ENCODE results near the gene IP6K3. TPM values are rescaled to one million over a fixed set of nuclear protein-coding genes. Genes with fewer than 3 reads are reported as not detected.
A peak's percentile ranks its signal among the peaks of the same experiment; 100 is the strongest.

IP6K3 gene
- total RNA-seq, 1 donor from 2014 or later = 2.9 TPM

DNA sequence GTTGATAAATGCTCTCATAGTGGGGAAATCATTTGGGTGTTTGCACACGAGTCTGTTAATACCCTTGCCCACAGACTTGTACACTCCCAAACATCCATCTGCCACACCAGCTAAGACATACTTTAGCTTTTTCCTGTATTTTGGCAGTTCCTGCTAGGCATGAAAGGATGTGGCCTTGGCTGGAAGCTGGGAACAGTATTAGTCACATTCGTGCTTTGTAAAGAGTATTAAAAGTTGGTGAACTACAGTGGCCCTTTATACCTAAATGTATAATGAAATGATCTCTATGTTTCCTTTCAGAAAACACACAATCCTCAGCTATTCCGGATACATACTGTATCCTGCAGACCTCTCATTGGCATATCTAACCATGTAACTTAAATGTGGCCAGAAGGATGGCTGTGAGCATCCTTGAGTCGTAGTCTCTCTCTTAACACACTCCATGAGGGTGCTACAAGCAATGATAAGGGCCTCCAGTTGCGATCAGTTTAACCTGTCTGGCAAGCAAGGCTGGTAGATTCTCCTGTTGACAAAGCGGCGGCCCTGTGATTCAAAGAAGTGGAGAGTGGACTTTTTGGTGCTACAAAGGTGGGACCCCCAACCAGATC, 40.7 kb upstream of the IP6K3 start:
- H3K4me1 Mint-ChIP-seq = peaks cover 75% of the 10 kb centered on the region
- peaks cover 23% of the 10 kb centered on the region for H3K36me3 Mint-ChIP-seq
- peak overlapping the region; percentile 86 for H3K9ac ChIP-seq
- peak overlapping the region; percentile 78 for H3K4me3 ChIP-seq
- peak overlapping the region; percentile 84 for H3K27ac Mint-ChIP-seq
- no peaks in the 10 kb centered on the region for H3K36me3 ChIP-seq
- H3K4me1 ChIP-seq = peaks cover 30% of the 10 kb centered on the region
- TF ChIP-seq, protein P1, sequence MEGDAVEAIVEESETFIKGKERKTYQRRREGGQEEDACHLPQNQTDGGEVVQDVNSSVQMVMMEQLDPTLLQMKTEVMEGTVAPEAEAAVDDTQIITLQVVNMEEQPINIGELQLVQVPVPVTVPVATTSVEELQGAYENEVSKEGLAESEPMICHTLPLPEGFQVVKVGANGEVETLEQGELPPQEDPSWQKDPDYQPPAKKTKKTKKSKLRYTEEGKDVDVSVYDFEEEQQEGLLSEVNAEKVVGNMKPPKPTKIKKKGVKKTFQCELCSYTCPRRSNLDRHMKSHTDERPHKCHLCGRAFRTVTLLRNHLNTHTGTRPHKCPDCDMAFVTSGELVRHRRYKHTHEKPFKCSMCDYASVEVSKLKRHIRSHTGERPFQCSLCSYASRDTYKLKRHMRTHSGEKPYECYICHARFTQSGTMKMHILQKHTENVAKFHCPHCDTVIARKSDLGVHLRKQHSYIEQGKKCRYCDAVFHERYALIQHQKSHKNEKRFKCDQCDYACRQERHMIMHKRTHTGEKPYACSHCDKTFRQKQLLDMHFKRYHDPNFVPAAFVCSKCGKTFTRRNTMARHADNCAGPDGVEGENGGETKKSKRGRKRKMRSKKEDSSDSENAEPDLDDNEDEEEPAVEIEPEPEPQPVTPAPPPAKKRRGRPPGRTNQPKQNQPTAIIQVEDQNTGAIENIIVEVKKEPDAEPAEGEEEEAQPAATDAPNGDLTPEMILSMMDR (IDR thresholded peaks at IDR 0.05) = no peak
- TF ChIP-seq EZH2phosphoT487 (IDR thresholded peaks at IDR 0.05) (no peak), EZH2 (IDR thresholded peaks at IDR 0.05) (no peak)
- peak overlapping the region; percentile 93 for H3K4me2 ChIP-seq
- H3K9me3 ChIP-seq (ENCODE audit: low read depth) = no peaks in the 10 kb centered on the region
- no peak for DNase-seq (ENCODE audit: low spot score)
- H3K4me3 Mint-ChIP-seq = peak overlapping the region; percentile 96
- H3K27ac ChIP-seq = no peak overlapping the region
- peaks cover 44% of the 10 kb centered on the region for H3K79me2 ChIP-seq (ENCODE audit: low read depth)
- peaks cover 6% of the 10 kb centered on the region for H3K27me3 Mint-ChIP-seq (ENCODE audit: insufficient read depth, low read depth)
- H3F3A ChIP-seq (ENCODE audit: low read depth) = peaks cover 28% of the 10 kb centered on the region
- H3K27me3 ChIP-seq = no peaks in the 10 kb centered on the region
- H3K9me3 Mint-ChIP-seq = no peaks in the 10 kb centered on the region
- H4K20me1 ChIP-seq (ENCODE audit: low read depth) = peaks cover 48% of the 10 kb centered on the region
- no peak overlapping the region for H2AFZ ChIP-seq (replicated peaks)

DNA sequence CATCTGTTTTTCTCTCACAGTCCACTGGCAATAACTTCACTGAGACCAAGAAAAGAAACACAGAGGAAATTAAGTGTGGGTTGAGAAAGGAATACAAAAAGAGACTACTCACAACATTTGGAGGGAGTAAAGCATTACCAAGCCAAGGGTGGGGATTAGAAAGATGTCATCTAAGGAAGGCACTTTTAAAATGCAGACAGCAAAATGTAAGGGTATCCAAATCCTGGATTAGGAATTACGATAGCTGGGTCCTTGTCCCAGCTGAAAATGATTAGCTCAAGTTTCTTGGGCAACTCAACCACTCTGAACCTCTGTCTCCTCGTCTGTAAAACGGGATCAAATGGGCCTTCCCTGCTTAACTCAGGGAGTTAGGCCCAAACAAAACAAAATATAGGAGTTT, 40.0 kb upstream of the IP6K3 start:
- Mint-ChIP-seq H3K9me3 (no peaks in the 10 kb centered on the region), H3K36me3 (peaks cover 28% of the 10 kb centered on the region), H3K27me3 (ENCODE audit: insufficient read depth, low read depth) (peaks cover 10% of the 10 kb centered on the region), H3K4me3 (peak overlapping the region; percentile 96), H3K4me1 (peaks cover 80% of the 10 kb centered on the region), H3K27ac (no peak overlapping the region)
- peaks cover 35% of the 10 kb centered on the region for H3K4me1 ChIP-seq
- H4K20me1 ChIP-seq (ENCODE audit: low read depth) = peaks cover 55% of the 10 kb centered on the region
- peaks cover 44% of the 10 kb centered on the region for H3K79me2 ChIP-seq (ENCODE audit: low read depth)
- no peaks in the 10 kb centered on the region for H3K36me3 ChIP-seq
- TF ChIP-seq, protein P1 (IDR thresholded peaks at IDR 0.05) = no peak
- TF ChIP-seq EZH2phosphoT487 (IDR thresholded peaks at IDR 0.05) = no peak
- TF ChIP-seq EZH2 (IDR thresholded peaks at IDR 0.05) = no peak
- H2AFZ ChIP-seq (replicated peaks) = no peak overlapping the region
- H3K9me3 ChIP-seq (ENCODE audit: low read depth) = no peaks in the 10 kb centered on the region
- H3K27ac ChIP-seq = no peak overlapping the region
- H3K4me3 ChIP-seq = no peak overlapping the region
- H3K4me2 ChIP-seq = peak overlapping the region; percentile 93
- no peak for DNase-seq (ENCODE audit: low spot score)
- peaks cover 33% of the 10 kb centered on the region for H3F3A ChIP-seq (ENCODE audit: low read depth)
- no peak overlapping the region for H3K9ac ChIP-seq
- no peaks in the 10 kb centered on the region for H3K27me3 ChIP-seq

DNA sequence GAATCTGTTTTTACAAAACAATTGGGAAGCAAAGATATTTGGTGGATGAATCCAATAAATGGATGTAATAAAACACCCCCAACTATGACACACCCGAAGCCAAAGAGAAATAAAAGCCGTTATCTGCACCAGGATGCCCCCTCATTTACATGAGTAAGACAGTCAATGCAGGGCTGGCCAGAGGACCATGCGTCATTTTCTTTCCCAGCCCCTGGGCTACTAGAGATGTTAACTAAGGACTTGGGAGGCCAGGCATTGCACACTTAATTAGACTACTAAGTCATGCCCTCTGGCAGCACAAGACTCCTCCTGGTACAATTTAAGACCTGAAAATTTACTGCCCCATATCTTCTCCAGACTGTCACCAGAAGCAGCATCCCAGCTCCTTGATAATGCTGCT, 39.1 kb upstream of the IP6K3 start:
- Mint-ChIP-seq H3K4me3 (no peak overlapping the region), H3K9me3 (no peaks in the 10 kb centered on the region), H3K27me3 (ENCODE audit: insufficient read depth, low read depth) (peaks cover 10% of the 10 kb centered on the region), H3K27ac (no peak overlapping the region), H3K36me3 (peaks cover 28% of the 10 kb centered on the region), H3K4me1 (peaks cover 80% of the 10 kb centered on the region)
- no peaks in the 10 kb centered on the region for H3K36me3 ChIP-seq
- H3K4me3 ChIP-seq = no peak overlapping the region
- peak overlapping the region; percentile 2 for H3K4me2 ChIP-seq
- no peak overlapping the region for H3K27ac ChIP-seq
- H3K9ac ChIP-seq = no peak overlapping the region
- peaks cover 46% of the 10 kb centered on the region for H3K79me2 ChIP-seq (ENCODE audit: low read depth)
- no peaks in the 10 kb centered on the region for H3K27me3 ChIP-seq
- no peak for DNase-seq (ENCODE audit: low spot score)
- TF ChIP-seq EZH2phosphoT487 (IDR thresholded peaks at IDR 0.05) (no peak), EZH2 (IDR thresholded peaks at IDR 0.05) (no peak)
- TF ChIP-seq, protein P1 (IDR thresholded peaks at IDR 0.05) = no peak
- peaks cover 65% of the 10 kb centered on the region for H4K20me1 ChIP-seq (ENCODE audit: low read depth)
- no peak overlapping the region for H2AFZ ChIP-seq (replicated peaks)
- H3F3A ChIP-seq (ENCODE audit: low read depth) = peaks cover 34% of the 10 kb centered on the region
- H3K9me3 ChIP-seq (ENCODE audit: low read depth) = no peaks in the 10 kb centered on the region
- H3K4me1 ChIP-seq = peaks cover 35% of the 10 kb centered on the region

All from neural progenitor cell (in vitro differentiated cells).